DND-41 (cell line): ENCODE results near the gene KLHL17.

Experiments used
- CTCF ChIP-seq: IDR thresholded peaks from 2 replicates; pipeline ENCODE4 v1.5.1; 2012; ENCODE audit warnings: borderline replicate concordance, low read length, moderate library complexity, mild to moderate bottlenecking; ENCODE audit not compliant: poor library complexity, severe bottlenecking; ENCODE audit errors: extremely low read depth
- EZH2 ChIP-seq: IDR thresholded peaks from 3 replicates; pipeline ENCODE4 v1.6.1; 2012; ENCODE audit warnings: borderline replicate concordance, low read depth, mild to moderate bottlenecking, moderate library complexity, low read length, inconsistent platforms; ENCODE audit not compliant: severe bottlenecking

GRCh38 chr1:944341-945325 lies 15.8 kb upstream of the KLHL17 start:
- TF ChIP-seq CTCF (no peak), EZH2 (no peak)
